GM18511 (cell line): ENCODE data around the gene ANKH.

Experiments used
- ATAC-seq: cut with Tn5 transposase; IDR thresholded peaks from one replicate; pipeline ENCODE4 v1.9.1; 2021; ENCODE audit warnings: mild to moderate bottlenecking, moderate library complexity; ENCODE audit not compliant: unreplicated experiment

The ANKH gene

DNA sequence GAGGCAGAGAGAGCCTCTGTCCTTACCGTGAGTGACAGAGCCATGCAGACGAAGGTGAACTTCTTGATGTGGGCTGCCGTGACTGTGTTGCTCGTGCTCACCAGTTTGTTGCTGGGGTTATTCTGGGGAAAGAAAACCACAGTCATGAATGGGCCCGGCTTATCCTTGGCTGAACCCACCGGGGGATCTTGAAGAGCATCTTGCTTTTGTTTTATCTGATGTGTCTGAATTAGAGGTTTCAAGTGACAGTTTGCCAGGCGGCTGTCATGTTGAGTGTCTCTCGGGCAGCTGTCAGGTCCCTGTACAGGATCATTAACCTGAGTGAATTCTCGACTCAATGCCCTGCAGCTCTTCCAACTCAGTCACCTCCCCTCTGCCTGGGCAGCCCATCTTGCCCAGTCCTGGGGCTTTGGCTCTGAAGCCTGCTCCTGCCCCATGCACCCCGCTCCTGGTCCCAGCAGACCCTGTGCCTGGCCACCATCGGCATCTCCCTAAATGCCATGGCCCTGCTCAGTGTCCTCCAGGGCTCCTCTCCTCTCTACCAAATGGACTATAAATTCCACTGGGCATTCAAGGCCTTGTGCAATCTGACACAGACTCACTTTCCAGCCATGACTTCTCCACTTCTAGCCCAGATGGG, 129.7 kb downstream of the ANKH start:
- no peak for ATAC-seq

DNA sequence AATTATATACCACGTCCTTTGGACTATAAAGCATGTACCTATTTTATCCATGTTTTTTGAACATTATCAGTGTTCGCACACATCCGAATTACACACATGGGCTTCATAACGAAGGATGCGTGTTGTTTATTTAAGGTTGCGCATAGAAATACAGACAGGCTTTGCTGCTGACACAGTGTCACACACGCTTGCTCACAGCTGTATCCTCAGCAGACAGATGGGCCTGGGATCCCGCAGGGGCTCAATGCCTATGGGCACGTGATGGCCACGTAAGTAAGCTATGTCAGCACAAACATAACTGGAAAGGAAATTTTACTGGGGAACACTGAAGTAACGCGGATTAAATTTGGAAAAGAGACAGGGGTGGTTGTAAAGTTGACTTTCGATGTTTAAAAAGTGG, 130.4 kb downstream of the ANKH start:
- ATAC-seq = no peak

DNA sequence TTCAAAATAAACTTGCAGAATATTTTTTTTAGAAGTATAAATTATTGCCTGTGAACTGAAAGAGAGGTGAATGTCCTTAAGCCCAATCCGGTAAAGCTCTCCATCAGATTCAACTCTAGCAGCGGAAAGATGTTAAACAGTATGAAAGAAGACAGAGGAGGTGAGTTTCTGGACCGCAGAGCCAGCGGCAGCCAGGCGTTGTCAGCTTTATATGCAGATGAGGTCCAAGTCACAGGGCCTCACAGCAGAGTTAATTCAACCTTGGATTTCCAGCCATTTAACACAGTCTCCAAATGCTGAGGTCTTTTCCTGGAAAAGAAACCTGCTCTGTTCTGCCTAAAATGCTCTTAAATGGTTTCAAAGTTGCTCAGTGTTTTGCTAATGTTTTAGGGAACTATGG, 131.6 kb downstream of the ANKH start:
- no peak for ATAC-seq

DNA sequence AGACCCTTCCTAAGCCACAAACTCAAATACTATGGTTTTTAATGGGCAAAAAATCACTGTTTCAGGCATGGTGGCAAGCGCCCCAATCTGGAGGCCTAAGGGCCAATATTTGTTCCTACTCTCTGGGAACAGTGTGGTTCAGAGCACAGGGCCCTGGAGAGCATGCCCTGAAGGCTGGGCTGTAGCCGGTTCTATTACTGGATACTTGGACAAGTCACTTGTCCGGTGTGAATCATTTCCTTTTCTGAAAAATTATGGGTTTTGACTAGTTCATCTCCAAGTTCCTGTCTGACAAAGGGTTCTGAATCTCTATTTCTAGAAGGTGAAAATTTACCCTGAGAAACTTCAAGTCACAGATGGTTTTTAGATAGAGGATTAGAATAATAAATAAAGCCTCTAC, 132.0 kb downstream of the ANKH start:
- ATAC-seq = no peak

DNA sequence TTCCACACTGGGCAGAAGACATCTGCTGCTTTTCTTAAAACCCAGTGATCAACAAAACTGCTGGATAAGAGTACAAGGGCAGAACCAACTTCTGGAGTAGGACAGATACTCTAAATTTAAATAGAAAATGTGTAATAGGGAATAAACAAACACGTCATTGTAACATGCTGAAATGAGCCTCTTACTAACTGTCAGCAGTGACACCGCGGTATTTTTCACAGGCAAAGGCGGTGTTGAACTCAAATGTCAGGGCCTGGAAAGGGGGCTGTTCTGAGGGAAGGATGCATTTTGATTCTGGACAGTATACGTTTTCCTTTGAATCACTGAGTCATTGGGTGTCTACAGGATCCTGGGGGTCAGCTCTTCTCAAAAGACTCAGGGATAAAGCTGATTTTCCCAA, 133.5 kb downstream of the ANKH start:
- no peak for ATAC-seq

DNA sequence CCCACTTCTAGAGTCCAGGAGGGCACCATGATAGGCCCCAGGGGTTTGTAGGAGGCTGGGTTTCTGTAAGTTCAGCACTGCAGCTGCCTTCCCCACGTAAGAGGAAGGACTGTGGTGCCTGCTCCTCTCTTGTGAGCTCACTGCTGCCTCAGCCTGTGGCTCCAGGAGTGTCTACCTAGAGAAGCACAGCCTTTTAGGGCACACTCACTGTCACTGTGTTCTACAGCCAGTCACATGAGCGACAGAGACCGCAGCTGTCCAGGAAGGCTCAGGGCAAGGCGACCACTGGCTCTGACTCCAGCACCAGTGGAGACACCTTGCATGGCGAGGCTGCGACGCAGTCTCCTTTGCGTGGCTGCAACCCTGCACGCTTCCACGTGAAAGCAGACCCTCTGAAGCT, 134.3 kb downstream of the ANKH start:
- ATAC-seq = no peak

DNA sequence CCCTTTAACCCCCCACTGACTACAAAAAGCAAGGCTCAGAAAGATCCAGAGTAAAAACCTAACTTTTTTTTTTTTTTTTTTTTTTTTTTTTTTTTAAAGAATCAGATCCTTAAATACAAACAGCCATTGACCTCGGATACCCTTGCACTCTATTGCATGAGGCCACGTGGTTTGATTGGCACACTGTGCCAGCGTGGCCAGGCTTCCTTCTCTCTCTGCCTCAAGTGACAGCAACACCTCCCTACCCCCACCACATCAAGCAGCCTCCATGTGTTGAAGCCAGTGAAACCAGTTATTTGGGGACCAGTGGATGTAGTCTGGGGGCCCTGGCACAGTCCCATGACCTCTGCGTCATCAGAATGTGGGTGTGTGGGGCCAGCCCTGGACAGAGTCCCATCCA, 135.6 kb downstream of the ANKH start:
- no peak for ATAC-seq

DNA sequence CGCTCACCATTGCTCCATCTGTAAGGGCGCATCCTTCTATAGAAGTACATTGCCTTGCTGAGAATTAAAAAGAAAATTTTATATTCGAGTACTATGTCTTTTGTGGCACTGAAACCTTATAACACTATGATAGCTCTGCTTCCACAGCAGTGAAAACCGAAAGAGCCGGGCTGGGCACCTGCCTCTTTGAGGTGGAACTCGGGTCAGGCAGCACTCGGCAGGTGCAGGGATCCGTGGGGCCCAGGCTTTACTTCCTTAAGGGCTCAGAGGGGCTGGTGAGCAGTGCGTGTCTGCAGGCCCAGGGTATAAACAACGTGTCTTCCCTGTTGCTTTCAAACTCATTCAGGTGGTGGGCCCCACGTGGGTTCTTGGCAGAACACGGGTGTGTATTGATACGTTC, 137.2 kb downstream of the ANKH start:
- no peak for ATAC-seq

DNA sequence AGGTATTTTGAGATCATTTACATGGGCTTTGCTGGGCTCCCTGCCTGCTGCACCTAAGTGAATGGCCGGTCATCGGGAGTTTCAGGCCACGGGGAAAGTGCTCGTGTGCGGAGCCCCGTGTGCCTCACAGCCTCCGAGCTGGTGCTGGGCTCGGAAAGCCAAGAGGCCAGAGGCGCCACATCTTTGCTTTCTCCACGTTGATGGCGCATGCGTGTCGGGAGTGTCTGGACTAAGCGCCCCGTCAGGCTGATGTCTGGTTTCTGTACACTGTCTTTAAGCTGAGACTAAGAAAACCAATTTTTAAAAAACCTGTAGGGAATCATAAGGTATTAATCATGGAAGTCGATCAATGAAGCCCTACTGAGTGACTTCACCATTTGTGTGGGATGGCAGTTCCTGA, 137.9 kb downstream of the ANKH start:
- no peak for ATAC-seq

DNA sequence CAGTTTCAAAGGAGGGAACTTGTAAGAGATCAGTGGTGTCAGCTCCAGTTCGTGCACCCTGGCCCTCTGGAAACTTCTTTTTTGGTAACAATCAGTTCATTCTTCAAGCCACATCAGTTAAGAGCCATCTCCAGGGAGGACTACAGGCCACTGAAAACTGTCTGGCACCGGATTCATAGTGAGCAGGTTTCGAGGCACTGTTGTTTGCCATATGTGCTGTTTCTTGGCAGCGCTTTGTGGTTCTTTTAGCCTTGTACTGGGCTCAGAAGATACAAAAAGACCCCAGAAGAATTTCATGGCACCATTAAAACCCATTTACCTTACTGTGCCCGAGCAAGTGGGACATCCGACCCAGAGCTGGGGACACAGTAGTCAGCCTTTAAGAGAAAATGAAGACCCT, 138.6 kb downstream of the ANKH start:
- ATAC-seq = no peak

DNA sequence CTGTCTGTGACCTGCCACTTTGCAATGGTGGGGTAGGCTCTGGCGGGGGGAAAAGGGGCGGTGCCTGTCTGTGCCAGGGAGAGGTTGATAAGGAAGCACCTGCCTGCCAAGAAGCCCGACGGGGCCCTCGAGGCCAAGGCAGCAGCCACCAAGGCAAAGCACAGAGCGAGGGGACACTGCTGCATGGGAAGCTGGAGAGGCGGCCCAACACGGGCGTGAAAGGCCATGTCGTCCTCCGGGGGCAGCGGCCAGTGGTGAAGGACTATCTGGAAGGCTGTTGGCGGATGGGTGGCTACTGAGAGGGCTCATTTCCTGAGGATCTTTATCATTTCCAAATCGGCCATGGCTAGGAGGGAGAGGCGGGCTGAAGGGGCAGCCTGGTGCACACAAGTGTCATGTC, 140.7 kb downstream of the ANKH start:
- ATAC-seq = no peak

DNA sequence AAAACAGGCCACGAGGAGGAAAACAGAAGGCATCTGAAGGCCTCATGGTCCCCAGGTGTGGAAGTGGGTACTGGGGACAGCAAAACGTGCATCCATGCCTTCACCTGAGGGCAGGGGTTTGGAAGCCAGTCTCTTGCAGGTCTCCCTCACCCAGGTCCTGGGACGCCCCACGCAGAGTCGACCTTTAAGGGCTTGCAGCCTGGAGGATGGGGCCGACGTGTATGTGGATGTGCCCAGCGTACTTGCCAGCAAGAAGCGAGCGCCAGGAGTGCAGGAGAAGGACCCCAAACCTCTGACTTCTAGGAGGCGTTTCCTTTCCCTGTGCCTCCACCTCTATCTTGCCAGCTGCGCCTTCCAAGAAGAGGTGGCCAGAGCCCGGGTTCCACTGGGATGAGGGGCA, 141.1 kb downstream of the ANKH start:
- no peak for ATAC-seq

DNA sequence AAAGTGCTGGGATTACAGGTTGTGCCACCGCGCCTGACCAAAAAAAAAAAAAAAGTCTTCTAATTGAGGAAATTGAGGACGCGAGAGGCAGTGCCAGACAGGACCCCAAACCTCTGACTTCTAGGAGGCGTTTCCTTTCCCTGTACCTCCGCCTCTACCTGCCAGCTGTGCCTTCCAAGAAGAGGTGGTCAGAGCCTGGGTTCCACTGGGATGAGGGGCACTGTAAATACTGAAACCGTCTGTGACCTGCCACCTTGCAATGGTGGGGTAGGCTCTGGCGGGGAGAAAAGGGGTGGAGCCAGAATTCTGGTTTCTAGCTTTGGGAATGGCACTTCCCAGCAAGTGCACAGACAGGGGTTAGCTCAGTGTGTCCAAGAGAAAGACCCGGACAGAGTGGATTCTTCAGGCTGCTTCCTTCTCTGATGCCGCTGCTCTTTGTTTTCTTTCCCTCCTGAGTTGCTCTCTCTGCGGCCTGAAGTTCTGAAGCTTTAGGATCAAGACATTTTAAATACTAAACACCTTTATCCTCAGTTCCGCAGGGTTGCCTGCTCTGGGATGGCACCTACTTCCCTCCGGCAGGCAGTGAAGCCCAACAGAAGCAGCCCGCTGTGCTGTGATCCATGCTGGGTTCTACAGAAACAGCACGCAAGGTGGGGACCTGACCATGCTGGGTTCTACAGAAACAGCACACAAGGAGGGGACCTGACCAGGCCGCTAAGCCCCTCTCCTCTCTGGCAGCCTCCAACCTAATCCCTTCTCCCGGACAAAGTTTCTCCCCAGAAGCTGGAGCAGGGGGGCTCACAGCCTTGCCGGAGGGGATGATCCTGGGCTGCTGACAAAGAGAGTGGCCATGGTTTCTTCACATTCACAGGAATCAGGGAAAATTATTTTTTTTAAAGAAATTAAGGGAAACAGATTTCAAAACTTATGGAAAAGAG, 141.9 kb downstream of the ANKH start:
- no peak for ATAC-seq

DNA sequence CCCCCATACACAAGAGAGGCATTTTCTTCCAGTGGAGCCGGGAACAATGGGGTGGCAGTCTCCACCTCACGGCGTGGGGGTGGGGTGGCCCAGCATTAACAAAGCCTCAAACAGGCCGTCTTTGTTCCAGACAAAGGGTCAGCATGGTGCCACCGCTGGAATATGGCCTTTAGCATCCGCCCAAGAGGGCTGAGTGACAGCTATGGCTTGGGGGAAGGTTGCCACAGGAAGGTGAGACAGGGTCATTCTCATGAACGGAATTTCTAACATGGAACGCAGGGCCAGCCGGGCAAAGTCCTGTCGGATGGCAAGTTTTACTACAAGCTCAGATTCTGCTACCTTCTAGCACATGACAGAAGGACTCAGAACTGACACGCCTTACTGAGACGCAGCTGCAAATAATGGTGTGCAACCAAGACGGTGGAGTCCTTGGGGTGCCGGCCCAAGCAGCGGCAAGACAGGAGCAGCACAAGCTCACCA, 143.1 kb downstream of the ANKH start:
- no peak for ATAC-seq

DNA sequence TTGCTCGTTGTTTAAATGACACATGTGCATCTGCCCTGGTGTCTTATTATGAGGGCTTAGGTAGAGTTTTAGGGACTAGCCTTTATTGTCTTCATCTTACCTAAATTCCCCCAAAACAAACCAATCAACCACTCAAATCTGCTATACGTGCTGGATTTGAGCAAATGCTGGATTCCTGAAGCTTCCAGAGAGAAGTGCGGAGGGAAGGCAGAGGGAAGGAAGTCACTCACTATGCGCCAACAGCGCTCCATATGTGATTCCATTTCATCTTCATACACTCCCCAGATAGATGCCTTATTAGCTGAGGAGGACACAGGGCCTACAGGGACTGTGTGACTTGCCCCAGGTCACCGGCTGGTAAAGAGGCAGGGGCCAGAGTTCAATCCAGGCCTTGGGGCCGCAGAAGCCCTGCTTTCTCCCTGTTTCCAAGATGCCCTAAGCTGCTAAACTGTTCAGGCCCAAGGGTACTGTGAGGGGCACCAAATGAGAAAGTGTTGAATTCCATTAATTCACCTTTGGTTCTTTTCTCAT, 143.6 kb downstream of the ANKH start:
- no peak for ATAC-seq

DNA sequence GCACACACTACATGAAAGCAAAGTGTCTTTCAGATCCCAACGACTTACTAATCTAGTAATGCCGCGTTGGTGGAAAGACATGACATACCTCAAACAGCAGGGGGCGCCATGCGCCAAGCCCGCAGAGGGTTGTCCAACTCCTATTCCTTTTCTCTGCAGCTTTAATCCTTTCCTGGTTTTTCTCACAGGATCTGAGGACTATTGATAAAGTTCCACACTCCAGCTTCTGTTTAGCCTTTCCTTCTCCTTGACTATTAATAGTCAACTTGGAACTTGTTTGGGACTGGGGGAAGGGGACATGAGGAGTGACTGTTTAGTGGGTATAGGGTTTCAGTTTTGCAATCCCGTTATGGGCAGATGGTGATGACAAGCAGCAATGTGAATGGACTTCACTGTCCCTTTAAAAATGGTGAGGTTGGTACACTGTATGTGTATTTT, 144.1 kb downstream of the ANKH start:
- peak; percentile 75 for ATAC-seq

DNA sequence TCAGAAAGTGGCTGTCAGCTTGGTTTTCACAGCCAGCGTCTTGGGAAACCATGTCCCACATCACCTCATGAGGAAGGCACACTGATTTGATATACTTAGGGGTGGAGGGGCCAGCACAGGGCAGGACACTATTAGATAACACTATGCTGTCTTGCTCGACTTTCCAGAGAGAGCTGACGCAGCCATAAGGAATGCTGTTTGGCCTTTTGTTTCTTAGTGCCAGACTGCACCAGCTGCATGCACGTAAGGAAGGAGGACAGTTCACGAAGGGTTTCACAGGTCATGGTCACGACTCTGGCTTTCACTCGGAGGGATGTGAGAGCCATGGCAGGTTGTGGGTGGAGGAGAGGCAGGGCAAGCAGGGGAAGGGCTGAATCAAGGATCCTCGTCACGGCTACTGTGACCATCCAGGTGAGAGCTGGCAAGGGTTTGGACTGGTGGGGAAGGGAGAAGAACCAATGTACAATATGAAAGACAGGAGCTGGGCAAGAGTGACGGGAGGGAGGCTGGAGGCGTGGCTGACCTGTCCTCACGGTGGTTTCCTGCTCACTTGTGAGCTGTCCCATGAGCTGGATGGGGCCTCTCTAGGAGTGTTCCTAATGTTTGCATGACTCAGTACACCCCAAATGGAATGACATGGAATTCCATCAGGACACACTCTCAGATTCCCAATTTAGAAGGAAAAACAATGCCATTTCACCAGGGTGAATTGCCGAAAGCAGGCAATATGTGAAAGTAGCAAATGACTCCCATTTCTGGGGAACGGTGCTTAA, 145.3 kb downstream of the ANKH start:
- ATAC-seq = no peak

DNA sequence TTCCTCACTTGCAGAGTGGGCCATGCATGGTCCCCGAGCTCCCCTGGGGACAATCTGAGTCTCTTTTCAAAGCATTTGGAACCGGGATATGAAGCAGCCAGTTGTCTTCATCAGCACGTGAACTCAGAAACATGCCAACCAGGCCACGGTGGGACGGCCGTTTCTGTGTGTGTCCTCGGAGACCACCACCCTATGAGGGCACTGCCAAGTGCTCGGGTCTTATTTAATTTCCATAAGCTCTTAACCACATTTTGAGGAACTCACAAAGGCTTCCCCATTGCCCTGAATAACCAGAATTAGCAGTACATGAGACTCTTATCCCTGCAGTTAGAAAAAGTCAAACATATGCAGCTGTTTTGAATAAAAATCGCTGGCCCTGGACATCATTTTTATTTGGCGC, 146.9 kb downstream of the ANKH start:
- ATAC-seq = no peak

DNA sequence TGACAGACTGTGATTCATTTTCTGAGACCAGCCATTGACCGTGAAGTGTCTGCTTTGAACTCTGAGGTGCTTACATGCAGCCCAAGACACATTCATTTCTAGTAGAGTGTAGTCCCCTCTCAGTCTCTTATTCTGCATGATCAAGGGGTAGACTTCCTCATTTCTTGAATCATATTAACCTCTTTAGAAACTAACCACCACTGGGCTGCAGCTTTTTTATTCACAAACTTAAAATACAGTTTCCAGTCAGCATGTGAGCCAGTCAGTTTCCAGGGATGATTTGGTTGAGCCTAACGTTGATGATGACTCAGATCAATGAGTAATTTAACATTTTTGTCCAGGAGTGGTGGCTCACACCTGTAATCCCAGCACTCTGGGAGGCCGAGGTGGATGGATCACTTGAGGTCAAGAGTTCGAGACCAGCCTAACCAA, 147.9 kb downstream of the ANKH start:
- ATAC-seq = no peak

DNA sequence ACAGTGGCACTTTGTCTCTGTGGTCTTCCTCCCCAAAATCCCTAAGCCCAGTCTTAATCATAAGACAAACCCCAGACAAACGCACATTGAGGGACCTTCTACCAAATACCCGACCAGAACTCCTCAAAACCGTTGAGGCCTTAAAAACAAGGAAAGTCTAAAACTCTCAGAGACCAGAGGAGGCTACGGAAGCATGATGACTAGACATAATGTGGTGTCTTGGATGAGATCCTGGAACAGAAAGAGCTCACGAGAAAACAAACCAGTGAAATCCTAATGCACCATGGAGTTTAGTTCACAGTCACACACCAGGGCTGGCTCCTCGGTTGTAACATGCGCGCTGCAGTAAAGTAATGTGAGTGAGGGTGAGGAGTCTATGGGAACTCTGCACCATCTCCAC, 148.7 kb downstream of the ANKH start:
- ATAC-seq = no peak

DNA sequence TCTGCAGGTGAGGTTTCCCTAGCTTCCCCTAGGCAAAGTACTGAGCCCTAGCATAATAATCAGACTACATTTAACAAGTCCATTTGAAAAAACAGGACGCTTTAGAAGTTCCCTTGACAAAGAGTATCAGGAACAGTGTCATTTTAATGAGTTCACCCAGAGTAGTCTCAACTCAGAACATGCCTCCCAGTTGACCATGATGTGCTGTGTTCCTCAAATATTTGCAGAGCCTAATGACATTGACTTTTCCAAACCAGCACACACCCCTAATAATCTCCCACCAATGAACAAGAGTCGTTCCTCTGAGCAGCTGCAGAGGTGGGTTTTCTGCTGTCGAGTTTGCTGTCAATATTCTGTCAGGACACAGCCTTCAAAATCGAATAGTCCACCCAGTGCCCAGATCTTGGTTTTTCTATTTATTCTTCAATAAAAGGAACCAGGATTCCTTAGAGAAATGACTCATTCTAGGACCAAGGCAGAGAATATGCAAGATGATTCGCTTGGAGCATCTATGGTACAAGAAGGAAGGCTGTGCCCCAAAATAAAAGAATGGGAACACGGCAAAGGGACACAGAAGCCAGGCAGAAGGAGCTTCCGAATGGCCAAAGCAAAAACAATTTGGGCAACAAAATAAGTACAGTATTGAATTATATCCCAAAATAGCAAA, 149.5 kb downstream of the ANKH start:
- ATAC-seq = no peak
